A549 (cell line): ENCODE measurements around the gene INF2. TPM values are rescaled to one million over a fixed set of nuclear protein-coding genes. Genes with fewer than 3 reads are reported as not detected.

Source experiments
- ATAC-seq, 2 experiments: fragments of 200-7000 bp in 1 of 2; fragments of >200 bp in 1 of 2; cut with Nextera tagmentation in 1 of 2; cut with Tn5 transposase in 1 of 2; 3 replicates each; pipeline versions ENCODE4 v1.8.0 to v1.9.1; 2018 to 2020; ENCODE audit warnings: mild to moderate bottlenecking in 1 of 2, moderate library complexity in 1 of 2
- CTCF ChIA-PET: fragments of 300-600 bp; sonication (Branson Sonifier 250); formaldehyde crosslinking; extraction: SDS; loops from one replicate; lab custom pipeline; 2021; ENCODE audit warnings: antibody characterized with exemption, inconsistent platforms; lab: Yijun Ruan, JAX
- POLR2A ChIA-PET: fragments of 350-600 bp; formaldehyde crosslinking; extraction: SDS; loops from one replicate; lab custom pipeline; 2021; ENCODE audit warnings: antibody characterized with exemption, inconsistent platforms; lab: Yijun Ruan, JAX
- DNase-seq, 2 experiments: peaks; one replicate each; pipeline versions ENCODE4 v3.0.0 to v3.0.0-alpha.2; 2011 to 2016; ENCODE audit warnings: low read depth in 1 of 2, low spot score in 1 of 2
- FAIRE-seq: peaks from 2 replicates; lab custom pipeline; 2011; peaks lifted over from hg19 to GRCh38; lab: Jason Lieb, UNC
- H3K27ac ChIP-seq, 2 experiments: fragments of >200 bp; sonication (Bioruptor Twin); formaldehyde crosslinking; 3 replicates each; pipeline ENCODE4 v1.5.1; 2016 to 2017
- H3K4me1 ChIP-seq: fragments of >200 bp; sonication (Bioruptor Twin); formaldehyde crosslinking; 3 replicates; pipeline ENCODE4 v1.6.1; 2016
- H3K4me2 ChIP-seq: fragments of >200 bp; sonication (Bioruptor Twin); formaldehyde crosslinking; 3 replicates; pipeline ENCODE4 v1.6.1; 2016
- H3K4me3 ChIP-seq: fragments of >200 bp; sonication (Bioruptor Twin); formaldehyde crosslinking; 3 replicates; pipeline ENCODE4 v1.5.1; 2016
- H3K9me3 ChIP-seq: fragments of >200 bp; sonication (Bioruptor Twin); formaldehyde crosslinking; 3 replicates; pipeline ENCODE4 v1.6.1; 2016
- BHLHE40 ChIP-seq: IDR thresholded peaks from 2 replicates; pipeline ENCODE4 v1.6.1; 2012; ENCODE audit warnings: low read depth, low read length, inconsistent platforms
- CEBPB ChIP-seq, 2 experiments: fragments of >200 bp in 1 of 2; sonication (Bioruptor Twin) in 1 of 2; formaldehyde crosslinking in 1 of 2; IDR thresholded peaks; 2 replicates each; pipeline ENCODE4 v1.6.1; 2012 to 2016
- EHMT2 ChIP-seq: fragments of 200-600 bp; sonication (generic); IDR thresholded peaks from 2 replicates; pipeline ENCODE4 v1.6.1; 2016; ENCODE audit warnings: antibody characterized with exemption, low read depth, mild to moderate bottlenecking, moderate library complexity
- FOSB ChIP-seq: fragments of 250-450 bp; sonication (Bioruptor Pico); IDR thresholded peaks from 2 replicates; pipeline ENCODE4 v1.5.0; 2020; ENCODE audit warnings: mild to moderate bottlenecking, moderate library complexity
- FOXS1 ChIP-seq: fragments of 250-450 bp; sonication (Bioruptor Pico); IDR thresholded peaks from 2 replicates; pipeline ENCODE4 v1.5.0; 2020; ENCODE audit warnings: mild to moderate bottlenecking, moderate library complexity
- HOXB13 ChIP-seq: fragments of 250-450 bp; sonication (Bioruptor Pico); IDR thresholded peaks from 2 replicates; pipeline ENCODE4 v1.5.0; 2020; ENCODE audit warnings: low read depth, mild to moderate bottlenecking, moderate library complexity
- JUN ChIP-seq, 2 experiments: fragments of >200 bp; sonication (Bioruptor Twin); formaldehyde crosslinking; IDR thresholded peaks; 2 replicates in 1 of 2; 3 replicates in 1 of 2; pipeline ENCODE4 v1.6.1; 2016 to 2017
- JUNB ChIP-seq: fragments of >200 bp; sonication (Bioruptor Twin); formaldehyde crosslinking; IDR thresholded peaks from 2 replicates; pipeline ENCODE4 v1.6.1; 2016
- KDM5A ChIP-seq: fragments of 200-600 bp; sonication (generic); IDR thresholded peaks from 2 replicates; pipeline ENCODE4 v1.6.1; 2016; ENCODE audit warnings: antibody characterized with exemption, mild to moderate bottlenecking
- MAZ ChIP-seq: fragments of 150-350 bp; IDR thresholded peaks from 2 replicates; pipeline ENCODE4 v1.6.1; 2014; ENCODE audit warnings: antibody characterized with exemption, low read depth, low read length, borderline replicate concordance
- NPAS2 ChIP-seq: fragments of 250-450 bp; sonication (Bioruptor Pico); IDR thresholded peaks from 2 replicates; pipeline ENCODE4 v1.8.0; 2022; ENCODE audit warnings: mild to moderate bottlenecking, moderate library complexity, borderline replicate concordance
- RAD21 ChIP-seq, 2 experiments: fragments of >200 bp in 1 of 2; sonication (Bioruptor Twin) in 1 of 2; formaldehyde crosslinking in 1 of 2; IDR thresholded peaks in 1 of 2; conservative IDR thresholded peaks in 1 of 2; 2 replicates in 1 of 2; 3 replicates in 1 of 2; pipeline ENCODE4 v1.6.1; 2012 to 2018; ENCODE audit warnings: inconsistent platforms in 1 of 2
- RARB ChIP-seq: fragments of 250-450 bp; sonication (Bioruptor Pico); IDR thresholded peaks from 2 replicates; pipeline ENCODE4 v1.8.0; 2021; ENCODE audit warnings: mild to moderate bottlenecking, moderate library complexity
- RCOR1 ChIP-seq: fragments of 150-350 bp; IDR thresholded peaks from 2 replicates; pipeline ENCODE4 v1.6.1; 2014; ENCODE audit warnings: antibody characterized with exemption, low read length, low read depth
- REST ChIP-seq: fragments of 200-600 bp; sonication (generic); IDR thresholded peaks from 2 replicates; pipeline ENCODE4 v1.6.1; 2016; ENCODE audit warnings: antibody characterized with exemption, mild to moderate bottlenecking, moderate library complexity
- ZFP36 ChIP-seq: fragments of 450-650 bp; IDR thresholded peaks from 2 replicates; pipeline ENCODE4 v1.6.1; 2014; ENCODE audit warnings: borderline replicate concordance; ENCODE audit not compliant: partially characterized antibody
- ZSCAN20 ChIP-seq: fragments of 250-450 bp; sonication (Bioruptor Pico); IDR thresholded peaks from 2 replicates; pipeline ENCODE4 v1.8.0; 2022; ENCODE audit warnings: mild to moderate bottlenecking, moderate library complexity
- WGBS: methylation state at CpG from one replicate; pipeline ENCODE4 v1.1.6; 2017; ENCODE audit errors: missing lambda C conversion rate; 5-methylcytosine and 5-hydroxymethylcytosine counted together
- polyA plus RNA-seq, 4 experiments: library from polyadenylated mRNA; depleted of rRNA in 3 of 4; stranded (reverse); fragments of >200 nt; fragmentation: RNase III in 1 of 4; extraction: RNeasy Plus Mini Kit Qiagen cat#74134 plus additional on column Dnase treatment in 1 of 4; gene quantifications; 2 replicates in 3 of 4; 3 replicates in 1 of 4; pipeline ENCODE4 v1.2.3, GENCODE V29; 2011 to 2017
- TF ChIP-seq, protein P1 (sequence below): fragments of 150-350 bp; IDR thresholded peaks from 2 replicates; pipeline ENCODE4 v1.6.1; 2014; ENCODE audit warnings: low read depth, mild to moderate bottlenecking, low read length
- TF ChIP-seq, protein P2 (sequence below): IDR thresholded peaks from 2 replicates; pipeline ENCODE4 v1.6.1; 2012
- TF ChIP-seq, protein P3 (sequence below): fragments of 250-450 bp; sonication (Bioruptor Pico); IDR thresholded peaks from 2 replicates; pipeline ENCODE4 v1.5.0; 2020; ENCODE audit warnings: low read depth, mild to moderate bottlenecking, moderate library complexity
- TF ChIP-seq, protein P4 (sequence below): fragments of 450-650 bp; IDR thresholded peaks from 2 replicates; pipeline ENCODE4 v1.6.1; 2014; ENCODE audit warnings: antibody characterized with exemption

The INF2 gene
- polyA plus RNA-seq, 2 of the 4 experiments (the other 2 are of a cell fraction) = 24.7 to 71.2 TPM

- Histone ChIP-seq H3K27ac (peak overlapping the region; percentile 60 to 98), H3K9me3 (no peaks in the 10 kb centered on the region), H3K4me1 (peaks cover 61% of the 10 kb centered on the region), H3K4me2 (peak overlapping the region; percentile 76; the same call in 1 of the 3 replicates)
- ATAC-seq (no peak), DNase-seq (no peak)
- POLR2A ChIA-PET = no interaction called here
- TF ChIP-seq, protein P1, sequence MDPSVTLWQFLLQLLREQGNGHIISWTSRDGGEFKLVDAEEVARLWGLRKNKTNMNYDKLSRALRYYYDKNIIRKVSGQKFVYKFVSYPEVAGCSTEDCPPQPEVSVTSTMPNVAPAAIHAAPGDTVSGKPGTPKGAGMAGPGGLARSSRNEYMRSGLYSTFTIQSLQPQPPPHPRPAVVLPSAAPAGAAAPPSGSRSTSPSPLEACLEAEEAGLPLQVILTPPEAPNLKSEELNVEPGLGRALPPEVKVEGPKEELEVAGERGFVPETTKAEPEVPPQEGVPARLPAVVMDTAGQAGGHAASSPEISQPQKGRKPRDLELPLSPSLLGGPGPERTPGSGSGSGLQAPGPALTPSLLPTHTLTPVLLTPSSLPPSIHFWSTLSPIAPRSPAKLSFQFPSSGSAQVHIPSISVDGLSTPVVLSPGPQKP = no peak
- TF ChIP-seq RAD21 (conservative IDR thresholded peaks at IDR 0.05 in 1 of 2, IDR thresholded peaks at IDR 0.05 in 1 of 2) (no peak), KDM5A (no peak), BHLHE40 (no peak), FOXS1 (CRISPR knock-in tag) (no peak)
- TF ChIP-seq, protein P2, sequence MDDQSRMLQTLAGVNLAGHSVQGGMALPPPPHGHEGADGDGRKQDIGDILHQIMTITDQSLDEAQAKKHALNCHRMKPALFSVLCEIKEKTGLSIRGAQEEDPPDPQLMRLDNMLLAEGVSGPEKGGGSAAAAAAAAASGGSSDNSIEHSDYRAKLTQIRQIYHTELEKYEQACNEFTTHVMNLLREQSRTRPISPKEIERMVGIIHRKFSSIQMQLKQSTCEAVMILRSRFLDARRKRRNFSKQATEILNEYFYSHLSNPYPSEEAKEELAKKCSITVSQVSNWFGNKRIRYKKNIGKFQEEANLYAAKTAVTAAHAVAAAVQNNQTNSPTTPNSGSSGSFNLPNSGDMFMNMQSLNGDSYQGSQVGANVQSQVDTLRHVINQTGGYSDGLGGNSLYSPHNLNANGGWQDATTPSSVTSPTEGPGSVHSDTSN = 0 out of 2 replicates have a peak, but pooled peaks have one; percentile 2
- TF ChIP-seq, protein P3, sequence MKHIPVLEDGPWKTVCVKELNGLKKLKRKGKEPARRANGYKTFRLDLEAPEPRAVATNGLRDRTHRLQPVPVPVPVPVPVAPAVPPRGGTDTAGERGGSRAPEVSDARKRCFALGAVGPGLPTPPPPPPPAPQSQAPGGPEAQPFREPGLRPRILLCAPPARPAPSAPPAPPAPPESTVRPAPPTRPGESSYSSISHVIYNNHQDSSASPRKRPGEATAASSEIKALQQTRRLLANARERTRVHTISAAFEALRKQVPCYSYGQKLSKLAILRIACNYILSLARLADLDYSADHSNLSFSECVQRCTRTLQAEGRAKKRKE (CRISPR knock-in tag) = no peak
- TF ChIP-seq, all 56 proteins: peak for 1
- FAIRE-seq = no peak
- CTCF ChIA-PET = interaction anchor here (1.4 to 13.1 kb wide), 8 partner anchors 6 to 621 kb away, joined by 4 to 143 read pairs (median 10); partner anchors contain the start of gene ADSS1
- 88% methylated on average over 23 of the region's 24 CpGs for WGBS
- no peak overlapping the region for H3K4me3 ChIP-seq
Measured at GRCh38 chr14:104698688-104699425, 9.4 kb downstream of the INF2 start.

- FAIRE-seq = no peak
- Histone ChIP-seq H3K4me3 (no peak overlapping the region), H3K4me2 (no peak overlapping the region), H3K9me3 (no peaks in the 10 kb centered on the region), H3K4me1 (peaks cover 56% of the 10 kb centered on the region), H3K27ac (peak overlapping the region in 1 of 2 experiments; percentile 98; a peak in 3 of 6 replicates)
- POLR2A ChIA-PET = no interaction called here
- CTCF ChIA-PET = interaction anchor here (0.9 to 13.1 kb wide), 4 partner anchors 6 to 26 kb away, joined by 3 to 143 read pairs (median 74); partner anchors contain the start of gene INF2
- TF ChIP-seq EHMT2 (no peak), HOXB13 (no peak), JUN (IDR thresholded peaks at IDR 0.05) (0 out of 5 replicates have a peak, but pooled peaks of 1 of the 2 experiments have one; percentile 7), RCOR1 (no peak)
- no peak for DNase-seq
- ATAC-seq = no peak; a peak in 1 of 6 replicates
- 95% methylated on average over 10 of the region's 12 CpGs for WGBS
Measured at GRCh38 chr14:104699426-104699748, 10.0 kb downstream of the INF2 start.

DNA sequence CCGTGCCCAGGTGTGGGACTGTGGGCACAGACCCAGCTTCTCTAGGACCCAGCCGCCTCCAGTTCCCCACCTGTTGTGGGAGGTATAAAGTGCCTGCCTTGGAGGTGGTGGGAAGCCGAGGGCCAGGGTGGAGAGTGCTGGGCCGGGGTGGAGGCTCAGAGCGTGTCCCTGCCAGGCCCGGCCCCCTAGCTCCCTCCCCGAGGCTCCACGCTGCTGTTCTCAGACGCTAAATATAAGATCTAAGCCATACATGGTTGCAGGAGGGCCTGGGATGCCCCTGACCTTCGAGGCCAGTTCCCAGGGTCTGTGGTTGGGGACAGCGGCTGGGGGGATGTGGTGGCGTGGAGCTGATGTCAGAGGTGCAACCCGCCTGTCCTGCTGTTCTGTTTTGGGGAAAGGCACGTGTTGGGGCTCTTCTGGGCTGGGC is 10.8 kb downstream of the INF2 start:
- no peaks in the 10 kb centered on the region for H3K9me3 ChIP-seq
- peak overlapping the region in 1 of 2 experiments; percentile 98; a peak in 3 of 6 replicates for H3K27ac ChIP-seq
- FAIRE-seq (no peak), DNase-seq (no peak)
- peaks cover 48% of the 10 kb centered on the region for H3K4me1 ChIP-seq
- H3K4me2 ChIP-seq = no peak overlapping the region
- POLR2A ChIA-PET = no interaction called here
- CTCF ChIA-PET = interaction anchor here (0.9 to 11.4 kb wide), 3 partner anchors 7 to 20 kb away, joined by 3 to 143 read pairs (median 4); partner anchors contain the start of gene INF2
- WGBS = 83% methylated on average over 6 of the region's 14 CpGs
- no peak overlapping the region for H3K4me3 ChIP-seq
- no peak for TF ChIP-seq NPAS2 (CRISPR knock-in tag)
- TF ChIP-seq CEBPB (IDR thresholded peaks at IDR 0.05) = no peak
- TF ChIP-seq, protein P3 (CRISPR knock-in tag) = no peak
- TF ChIP-seq HOXB13 = no peak
- no peak for TF ChIP-seq ZFP36
- TF ChIP-seq JUN (IDR thresholded peaks at IDR 0.05) = no peak
- no peak for TF ChIP-seq RARB
- no peak for TF ChIP-seq REST
- TF ChIP-seq, protein P4, sequence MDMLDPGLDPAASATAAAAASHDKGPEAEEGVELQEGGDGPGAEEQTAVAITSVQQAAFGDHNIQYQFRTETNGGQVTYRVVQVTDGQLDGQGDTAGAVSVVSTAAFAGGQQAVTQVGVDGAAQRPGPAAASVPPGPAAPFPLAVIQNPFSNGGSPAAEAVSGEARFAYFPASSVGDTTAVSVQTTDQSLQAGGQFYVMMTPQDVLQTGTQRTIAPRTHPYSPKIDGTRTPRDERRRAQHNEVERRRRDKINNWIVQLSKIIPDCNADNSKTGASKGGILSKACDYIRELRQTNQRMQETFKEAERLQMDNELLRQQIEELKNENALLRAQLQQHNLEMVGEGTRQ = no peak
- TF ChIP-seq ZSCAN20 (CRISPR knock-in tag) = no peak
- TF ChIP-seq FOSB = no peak
- no peak for TF ChIP-seq MAZ
- no peak for TF ChIP-seq JUNB
- TF ChIP-seq, all 56 proteins: peak for 0
- peak in 1 of 2 experiments; percentile 2; a peak in 3 of 6 replicates for ATAC-seq
